GM19328 (cell line): ENCODE data around the gene OR2D3.
"Not testable (repeated sequence)": the region's sequence is repeated elsewhere in the genome, so short reads cannot be mapped to it uniquely, and the experiment has no call there.

Source experiments
- ATAC-seq: cut with Tn5 transposase; IDR thresholded peaks from one replicate; pipeline ENCODE4 v1.9.1; 2021; ENCODE audit warnings: mild to moderate bottlenecking, moderate library complexity; ENCODE audit not compliant: unreplicated experiment

The OR2D3 gene

GRCh38 chr11:6927030-6927617, 6.3 kb downstream of the OR2D3 start:
- ATAC-seq: peak; percentile 66

- ATAC-seq: no peak
Measured at GRCh38 chr11:6928916-6929315, 8.1 kb downstream of the OR2D3 start.

DNA sequence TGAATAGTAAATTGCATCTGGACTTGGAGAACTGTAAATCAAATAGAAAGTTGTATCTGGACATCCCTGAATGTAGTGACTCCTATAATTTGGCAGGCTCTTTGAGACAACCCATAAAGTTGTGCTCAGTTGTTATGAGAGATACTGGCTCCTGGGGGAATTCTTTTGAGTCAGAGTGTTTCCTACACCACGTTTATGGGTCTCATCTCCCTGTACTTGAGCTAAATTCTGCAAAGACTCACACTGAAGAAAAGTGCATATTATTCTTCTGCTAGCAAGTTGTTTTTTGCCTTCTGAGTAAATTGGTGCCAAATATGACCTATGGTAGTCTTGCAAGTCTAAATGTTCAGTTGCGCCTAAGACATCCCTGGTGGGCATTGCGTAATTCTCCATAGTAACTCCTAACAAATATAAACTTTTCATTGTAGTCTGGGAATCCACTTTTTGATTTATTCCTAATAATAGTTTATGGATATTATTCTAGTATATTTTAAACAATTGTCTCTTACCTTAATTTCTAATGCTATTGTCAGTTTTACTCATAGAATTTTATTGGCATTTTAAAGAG, 10.4 kb downstream of the OR2D3 start:
- no peak for ATAC-seq

- ATAC-seq: no peak
Measured at GRCh38 chr11:6932145-6932544, 11.3 kb downstream of the OR2D3 start.

DNA sequence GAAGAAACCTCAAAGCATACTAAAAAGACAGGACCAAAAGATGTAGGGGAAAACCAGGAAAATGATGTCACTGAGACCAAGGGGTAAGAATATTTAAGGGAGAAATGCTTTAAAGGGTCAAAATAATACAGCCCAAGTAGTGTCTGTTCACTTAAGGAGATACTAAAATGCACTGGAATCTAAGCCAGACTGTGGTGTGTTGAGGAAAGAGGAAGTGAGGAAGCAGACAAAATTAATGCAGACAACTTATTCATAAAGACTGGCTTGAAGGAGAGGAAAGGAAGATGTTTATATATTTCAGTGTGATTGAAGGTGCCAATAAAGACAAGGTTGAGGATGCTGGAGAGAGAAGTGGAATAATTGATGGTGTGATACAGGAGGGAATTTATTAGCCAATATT, 21.2 kb downstream of the OR2D3 start:
- no peak for ATAC-seq

DNA sequence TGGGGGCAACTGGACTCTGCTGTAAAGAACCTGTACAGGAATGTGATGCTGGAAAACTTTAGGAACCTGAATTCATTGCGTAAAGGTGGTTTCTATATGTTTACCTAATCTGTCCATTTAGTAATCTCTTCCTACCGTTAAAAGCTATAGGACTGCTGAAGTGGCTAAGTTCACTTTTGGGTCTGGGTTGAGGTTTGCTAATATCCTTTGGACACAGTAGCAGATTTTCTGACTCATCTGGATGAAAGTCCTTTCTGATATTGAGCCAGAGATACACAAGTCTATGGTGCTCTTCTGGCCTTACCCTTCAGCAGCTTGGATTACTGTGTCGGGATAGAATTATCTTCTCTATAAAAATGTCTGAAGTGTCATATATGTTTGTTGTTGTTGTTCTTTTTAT, 22.3 kb downstream of the OR2D3 start:
- no peak for ATAC-seq

DNA sequence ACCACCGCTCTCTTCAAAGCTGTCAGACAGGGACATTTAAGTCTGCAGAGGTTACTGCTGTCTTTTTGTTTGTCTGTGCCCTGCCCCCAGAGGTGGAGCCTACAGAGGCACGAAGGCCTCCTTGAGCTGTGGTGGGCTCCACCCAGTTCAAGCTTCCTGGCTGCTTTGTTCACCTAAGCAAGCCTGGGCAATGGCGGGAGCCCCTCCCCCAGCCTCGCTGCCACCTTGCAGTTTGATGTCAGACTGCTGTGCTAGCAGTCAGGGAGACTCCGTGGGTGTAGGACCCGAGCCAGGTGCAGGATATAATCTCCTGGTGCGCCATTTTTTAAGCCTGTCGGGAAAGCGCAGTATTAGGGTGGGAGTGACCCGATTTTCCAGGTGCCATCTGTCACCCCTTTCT, 33.4 kb downstream of the OR2D3 start:
- not testable (repeated sequence) for ATAC-seq

GRCh38 chr11:6962141-6962540, 41.3 kb downstream of the OR2D3 start:
- ATAC-seq: no peak

DNA sequence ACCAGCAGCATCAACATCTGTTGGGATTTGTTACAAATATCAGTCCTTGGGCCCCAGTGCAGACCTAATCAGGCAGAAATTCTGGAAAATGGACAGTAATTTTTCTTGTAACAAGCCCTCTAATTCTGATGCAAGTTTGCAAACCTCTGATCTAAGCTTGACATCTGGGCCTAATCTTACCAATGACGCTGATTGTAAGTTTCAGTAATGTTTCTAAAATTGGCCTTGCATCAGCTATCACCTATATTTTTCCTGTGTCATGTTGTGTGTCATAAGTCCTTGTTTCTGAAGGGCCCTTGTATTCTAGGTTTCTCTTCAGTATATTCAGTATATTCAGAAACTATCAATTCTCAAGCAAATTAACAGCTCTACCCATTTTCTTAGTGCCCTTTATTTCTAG, 41.9 kb downstream of the OR2D3 start:
- ATAC-seq: no peak

- no peak for ATAC-seq
Measured at GRCh38 chr11:6968816-6969215, 48.0 kb downstream of the OR2D3 start.

DNA sequence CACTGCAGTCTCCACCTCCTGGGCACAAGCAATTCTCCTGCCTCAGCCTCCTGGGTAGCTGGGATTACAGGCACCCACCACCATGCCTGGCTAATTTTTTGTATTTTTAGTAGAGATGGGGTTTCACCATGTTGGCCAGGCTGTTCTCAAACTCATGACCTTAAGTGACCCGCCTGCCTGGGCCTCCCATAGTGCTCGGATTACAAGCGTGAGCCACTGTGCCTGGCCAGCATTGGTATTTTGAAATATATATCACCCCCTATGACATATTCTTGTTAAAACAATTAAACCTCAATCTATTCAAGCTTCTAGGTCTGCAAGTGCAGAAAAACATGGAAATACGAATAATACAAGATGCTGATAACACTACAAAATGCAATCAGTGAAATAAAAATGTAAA, 49.1 kb downstream of the OR2D3 start:
- ATAC-seq: not testable (repeated sequence)
